Fibroblast of lung (primary cell): ENCODE measurements around the gene RAB17.

Source experiments
- EZH2 ChIP-seq: IDR thresholded peaks from 2 replicates; pipeline ENCODE4 v1.5.1; 2012; ENCODE audit warnings: low read length, control low read depth, mild to moderate bottlenecking; ENCODE audit errors: missing control alignments
- TF ChIP-seq, protein P1 (sequence below), 2 donors: IDR thresholded peaks in 1 of 2; conservative IDR thresholded peaks in 1 of 2; 1 replicate in 1 of 2; 2 replicates in 1 of 2; pipeline ENCODE4 v1.5.1; 2011 to 2012; ENCODE audit warnings: low read length in 2 of 2, control low read depth in 1 of 2, inconsistent platforms in 1 of 2, low read depth in 1 of 2, mild to moderate bottlenecking in 1 of 2

DNA sequence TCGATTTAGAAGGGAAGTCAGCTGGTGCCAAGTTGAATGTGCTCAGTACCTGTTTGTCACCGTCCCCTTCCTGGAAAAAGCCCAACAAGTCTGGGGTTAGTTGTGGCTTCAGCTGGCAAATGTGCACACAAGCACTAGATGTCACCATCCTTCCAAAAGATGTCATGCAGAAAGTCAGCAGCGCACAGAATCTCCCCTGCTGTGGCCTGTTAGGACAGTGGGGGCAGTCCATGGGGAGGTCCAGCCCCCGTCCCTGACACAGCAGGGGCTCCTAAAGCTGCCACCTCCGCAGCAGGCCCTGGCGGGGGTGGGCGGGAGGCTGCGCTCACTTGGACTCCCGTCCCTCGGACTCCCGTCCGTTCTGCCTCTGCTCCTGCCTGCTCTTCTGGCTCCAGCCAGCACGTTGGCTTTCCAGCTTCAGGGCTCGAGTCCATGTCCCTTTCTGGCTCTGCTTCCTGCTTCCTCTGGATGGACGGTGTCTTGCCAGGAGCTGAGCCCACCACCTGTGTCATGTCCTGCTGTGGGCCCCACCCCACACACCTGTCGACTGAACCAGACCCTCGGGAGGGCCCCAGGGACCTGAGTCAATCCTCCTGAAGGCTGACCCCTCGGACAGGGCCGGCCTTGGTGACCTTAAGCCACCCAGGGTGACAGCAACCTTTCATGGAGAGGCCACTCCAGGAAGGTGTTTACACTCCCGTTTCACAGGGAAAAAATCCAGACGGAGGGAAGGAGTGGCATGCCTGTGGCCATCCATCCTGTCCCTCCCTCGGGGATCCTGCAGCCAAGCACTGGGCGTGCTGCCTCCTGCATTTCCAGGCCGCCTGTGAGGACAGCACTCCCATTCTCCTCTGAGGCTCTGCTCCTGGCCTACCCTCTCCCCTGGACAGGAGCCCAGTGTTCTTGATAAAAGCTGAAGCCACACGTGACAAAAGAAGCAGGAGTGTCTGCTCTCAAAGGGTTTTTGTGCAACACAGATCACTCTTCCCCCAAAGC lies 8.5 kb downstream of the RAB17 start:
- TF ChIP-seq, protein P1, sequence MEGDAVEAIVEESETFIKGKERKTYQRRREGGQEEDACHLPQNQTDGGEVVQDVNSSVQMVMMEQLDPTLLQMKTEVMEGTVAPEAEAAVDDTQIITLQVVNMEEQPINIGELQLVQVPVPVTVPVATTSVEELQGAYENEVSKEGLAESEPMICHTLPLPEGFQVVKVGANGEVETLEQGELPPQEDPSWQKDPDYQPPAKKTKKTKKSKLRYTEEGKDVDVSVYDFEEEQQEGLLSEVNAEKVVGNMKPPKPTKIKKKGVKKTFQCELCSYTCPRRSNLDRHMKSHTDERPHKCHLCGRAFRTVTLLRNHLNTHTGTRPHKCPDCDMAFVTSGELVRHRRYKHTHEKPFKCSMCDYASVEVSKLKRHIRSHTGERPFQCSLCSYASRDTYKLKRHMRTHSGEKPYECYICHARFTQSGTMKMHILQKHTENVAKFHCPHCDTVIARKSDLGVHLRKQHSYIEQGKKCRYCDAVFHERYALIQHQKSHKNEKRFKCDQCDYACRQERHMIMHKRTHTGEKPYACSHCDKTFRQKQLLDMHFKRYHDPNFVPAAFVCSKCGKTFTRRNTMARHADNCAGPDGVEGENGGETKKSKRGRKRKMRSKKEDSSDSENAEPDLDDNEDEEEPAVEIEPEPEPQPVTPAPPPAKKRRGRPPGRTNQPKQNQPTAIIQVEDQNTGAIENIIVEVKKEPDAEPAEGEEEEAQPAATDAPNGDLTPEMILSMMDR (conservative IDR thresholded peaks at IDR 0.05 in 1 of 2, IDR thresholded peaks at IDR 0.05 in 1 of 2; ENCODE audit: low read depth in 1 of 2, low read length in 2 of 2): peak; percentile 52 to 67
- TF ChIP-seq EZH2: no peak
